Activated T-helper 17 cell treated with anti-CD3 and anti-CD28 coated beads, Interleukin-2, amount 50 U/mL, for 72 hours (primary cell): ENCODE data around the gene GBGT1. TPM values are rescaled to one million over a fixed set of nuclear protein-coding genes. Genes with fewer than 3 reads are reported as not detected.
"Not testable (repeated sequence)": the region's sequence is repeated elsewhere in the genome, so short reads cannot be mapped to it uniquely, and the experiment has no call there.

Experiments
- ATAC-seq: fragments of 150-1000 bp; cut with Tn5 transposase; replicated peaks from 2 replicates; pipeline ENCODE4 v1.10.0; 2021; ENCODE audit warnings: mild to moderate bottlenecking, moderate library complexity
- H3K27ac Mint-ChIP-seq: one replicate; pipeline ENCODE4 v1.8.0; 2022; ENCODE audit warnings: mixed read lengths
- H3K27me3 Mint-ChIP-seq: one replicate; pipeline ENCODE4 v1.8.0; 2022; ENCODE audit warnings: mixed read lengths
- H3K36me3 Mint-ChIP-seq: one replicate; pipeline ENCODE4 v1.8.0; 2022; ENCODE audit warnings: low read depth, mild to moderate bottlenecking, mixed read lengths
- H3K4me1 Mint-ChIP-seq: one replicate; pipeline ENCODE4 v1.8.0; 2022; ENCODE audit warnings: mixed read lengths
- H3K4me3 Mint-ChIP-seq: one replicate; pipeline ENCODE4 v1.8.0; 2022; ENCODE audit warnings: mild to moderate bottlenecking, mixed read lengths
- H3K9me3 Mint-ChIP-seq: one replicate; pipeline ENCODE4 v1.8.0; 2022; ENCODE audit warnings: mixed read lengths
- total RNA-seq, 2 donors: library from RNA; stranded (reverse); gene quantifications; one replicate each; pipeline ENCODE4 v1.2.3, GENCODE V29; 2022

GBGT1 gene
- 1 to 10 TPM; 2.8 to 7.2 TPM for total RNA-seq

DNA sequence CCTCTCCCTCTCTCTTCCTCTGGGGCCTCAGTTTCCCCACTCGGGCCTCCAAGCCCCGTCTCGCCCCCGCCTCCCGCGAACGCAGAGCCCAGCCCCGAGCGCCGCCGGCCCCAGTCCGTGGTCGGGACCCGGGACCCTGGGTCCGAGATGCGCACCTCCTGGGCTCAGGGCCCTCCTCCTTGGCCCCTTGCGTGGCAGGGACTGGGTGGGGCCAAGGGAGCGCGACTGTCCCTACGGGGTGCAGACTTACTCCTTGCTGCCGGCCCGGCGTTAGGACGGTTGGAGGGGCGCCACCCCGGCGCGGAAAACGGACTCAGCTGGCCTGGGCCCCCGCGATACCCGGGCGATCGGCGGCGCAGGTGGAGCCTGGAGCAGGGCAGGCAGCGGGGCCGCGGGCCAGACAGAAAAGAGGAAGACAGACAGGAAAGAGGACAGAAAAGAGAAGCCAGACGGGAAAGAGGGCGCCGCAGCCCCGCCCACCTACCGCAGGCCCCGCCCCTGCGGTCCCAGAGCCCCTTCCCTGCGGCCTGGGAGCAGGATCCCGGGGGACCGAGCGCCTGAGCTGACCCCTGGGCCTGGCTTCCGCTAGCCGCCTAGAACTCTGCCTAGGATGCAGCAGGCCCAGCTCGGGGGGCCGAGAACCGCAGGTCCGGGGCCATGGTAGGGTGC is at the start of gene GBGT1:
Gene GBGT1, minus strand, starts transcription at position 411 of the 669 bp plus-strand sequence. CDS start 1,502 bp downstream, outside the sequence.
- peak within 1 kb of the TSS; percentile 60 for H3K4me3 Mint-ChIP-seq
- no peaks in the 10 kb centered on the region for H3K36me3 Mint-ChIP-seq
- H3K27me3 Mint-ChIP-seq, result no peaks in the 10 kb centered on the region
- no peaks in the 10 kb centered on the region for H3K9me3 Mint-ChIP-seq
- H3K27ac Mint-ChIP-seq, result no peak within 1 kb of the TSS
- peaks cover 9% of the 10 kb centered on the region for H3K4me1 Mint-ChIP-seq
- peak; percentile 78 for ATAC-seq

DNA sequence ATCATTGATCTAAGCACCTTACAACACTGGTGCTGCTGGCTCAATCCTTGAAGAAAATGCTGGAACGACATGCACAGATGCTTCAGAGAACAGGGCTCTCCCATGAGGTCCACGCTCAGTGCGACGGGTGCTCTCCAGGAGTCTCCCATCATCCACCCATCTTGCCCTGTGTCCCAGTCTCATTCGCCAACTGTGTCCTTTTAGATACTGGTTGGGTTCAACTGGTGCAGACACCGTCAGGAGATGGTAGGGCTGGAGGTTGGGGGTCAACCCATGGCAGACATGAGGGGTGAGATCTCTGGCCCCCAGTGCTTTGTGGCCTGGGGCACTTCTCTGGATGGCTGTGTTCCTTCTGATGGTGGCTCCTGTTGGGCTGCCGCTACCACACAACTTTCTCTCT is 46.9 kb upstream of the GBGT1 start:
- no peak for ATAC-seq
- H3K36me3 Mint-ChIP-seq, result no peaks in the 10 kb centered on the region
- H3K9me3 Mint-ChIP-seq, result no peaks in the 10 kb centered on the region
- no peak overlapping the region for H3K4me3 Mint-ChIP-seq
- H3K4me1 Mint-ChIP-seq, result no peaks in the 10 kb centered on the region
- peaks cover 41% of the 10 kb centered on the region for H3K27me3 Mint-ChIP-seq
- no peak overlapping the region for H3K27ac Mint-ChIP-seq

DNA sequence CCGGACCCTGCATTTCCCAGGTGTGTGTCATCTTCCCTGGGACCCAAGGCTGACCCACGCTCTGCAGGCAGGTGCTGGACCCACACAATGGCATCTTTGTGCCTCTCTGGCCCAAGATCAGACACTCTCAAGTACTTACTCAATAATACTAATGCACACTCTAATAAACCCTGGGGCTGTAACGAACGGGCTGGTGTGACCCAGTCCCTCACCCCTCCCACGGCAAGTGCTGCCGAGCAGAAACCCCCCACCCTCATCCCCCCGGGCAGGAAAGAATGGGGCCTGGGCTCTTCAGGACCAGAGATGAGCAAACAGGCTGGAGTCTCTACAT is 46.5 kb upstream of the GBGT1 start:
- H3K36me3 Mint-ChIP-seq, result no peaks in the 10 kb centered on the region
- H3K4me3 Mint-ChIP-seq, result no peak overlapping the region
- H3K4me1 Mint-ChIP-seq, result no peaks in the 10 kb centered on the region
- no peaks in the 10 kb centered on the region for H3K9me3 Mint-ChIP-seq
- ATAC-seq, result no peak
- no peak overlapping the region for H3K27ac Mint-ChIP-seq
- peaks cover 38% of the 10 kb centered on the region for H3K27me3 Mint-ChIP-seq

DNA sequence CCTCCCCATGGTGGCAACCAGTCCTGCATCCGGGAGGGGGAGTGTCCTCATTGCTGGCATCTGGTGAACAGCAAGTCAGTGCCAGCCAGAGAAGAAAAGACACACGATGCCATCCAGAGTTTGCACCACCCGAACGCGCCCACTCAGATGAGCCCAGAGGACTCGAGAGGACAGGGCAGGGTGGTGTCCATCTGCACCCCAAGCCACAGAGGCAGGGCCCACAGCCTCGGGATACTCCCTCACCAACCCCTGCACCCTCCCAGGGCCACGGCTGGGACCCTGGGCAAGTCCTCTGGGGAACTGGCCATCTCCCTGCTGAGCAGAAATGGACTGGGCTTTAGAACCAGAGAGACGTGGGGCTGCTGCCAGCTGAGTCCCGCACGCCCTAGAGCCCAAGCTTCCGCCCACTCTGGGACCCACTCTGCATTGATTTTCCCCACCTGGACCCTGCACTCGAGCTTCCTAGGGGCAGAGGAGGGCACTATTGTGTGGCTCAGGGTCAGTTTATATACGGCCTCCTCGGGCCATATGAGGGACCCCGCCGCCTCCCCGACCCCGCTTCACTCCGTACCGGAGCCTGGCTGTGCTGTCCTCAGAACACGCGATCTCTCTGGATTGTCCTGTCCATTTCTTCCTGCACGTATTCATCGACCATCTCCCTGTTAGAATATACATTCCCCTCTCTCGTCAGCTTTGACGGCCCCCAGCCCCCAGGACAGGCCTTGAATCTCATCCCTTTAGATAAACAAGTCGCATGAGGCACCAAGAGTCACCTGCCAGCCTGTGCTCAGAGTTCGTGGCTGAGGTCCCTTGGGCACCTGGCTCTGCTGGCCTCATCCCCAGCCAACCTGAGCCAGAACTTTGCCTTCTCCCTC is 45.9 kb upstream of the GBGT1 start:
- not testable (repeated sequence) for H3K27ac Mint-ChIP-seq, ATAC-seq, H3K4me1 Mint-ChIP-seq, H3K4me3 Mint-ChIP-seq, H3K9me3 Mint-ChIP-seq, H3K36me3 Mint-ChIP-seq
- H3K27me3 Mint-ChIP-seq, result peaks cover 35% of the 10 kb centered on the region

DNA sequence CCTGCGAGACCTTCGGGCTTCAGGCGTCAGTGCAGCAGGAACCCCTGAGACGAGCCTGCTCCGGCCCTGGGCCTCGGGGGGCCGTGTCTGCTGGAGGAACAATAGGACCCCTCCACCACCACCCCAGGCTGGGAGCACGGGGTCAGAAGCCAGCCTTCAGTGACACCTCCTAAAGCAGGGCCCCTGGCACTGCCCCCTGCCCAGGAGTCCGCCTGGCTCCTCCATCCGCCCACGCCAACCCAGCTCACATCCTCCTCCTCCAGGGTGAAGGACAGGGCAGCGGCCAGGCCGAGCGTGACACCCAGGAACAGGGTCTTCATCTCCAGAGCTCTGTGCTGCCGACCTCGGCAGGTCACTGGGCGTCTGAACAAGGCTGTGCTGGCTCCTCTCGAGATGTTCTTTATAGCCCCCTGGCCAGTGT is 45.2 kb upstream of the GBGT1 start, which contains the start of gene OBP2B:
Gene OBP2B, minus strand, starts transcription at position 371 of the 421 bp plus-strand sequence. Its CDS starts 51 bp downstream, at position 320.
- ATAC-seq, H3K4me3 Mint-ChIP-seq, H3K9me3 Mint-ChIP-seq, H3K27ac Mint-ChIP-seq, H3K4me1 Mint-ChIP-seq, H3K36me3 Mint-ChIP-seq: not testable (repeated sequence)
- H3K27me3 Mint-ChIP-seq, result peaks cover 32% of the 10 kb centered on the region

DNA sequence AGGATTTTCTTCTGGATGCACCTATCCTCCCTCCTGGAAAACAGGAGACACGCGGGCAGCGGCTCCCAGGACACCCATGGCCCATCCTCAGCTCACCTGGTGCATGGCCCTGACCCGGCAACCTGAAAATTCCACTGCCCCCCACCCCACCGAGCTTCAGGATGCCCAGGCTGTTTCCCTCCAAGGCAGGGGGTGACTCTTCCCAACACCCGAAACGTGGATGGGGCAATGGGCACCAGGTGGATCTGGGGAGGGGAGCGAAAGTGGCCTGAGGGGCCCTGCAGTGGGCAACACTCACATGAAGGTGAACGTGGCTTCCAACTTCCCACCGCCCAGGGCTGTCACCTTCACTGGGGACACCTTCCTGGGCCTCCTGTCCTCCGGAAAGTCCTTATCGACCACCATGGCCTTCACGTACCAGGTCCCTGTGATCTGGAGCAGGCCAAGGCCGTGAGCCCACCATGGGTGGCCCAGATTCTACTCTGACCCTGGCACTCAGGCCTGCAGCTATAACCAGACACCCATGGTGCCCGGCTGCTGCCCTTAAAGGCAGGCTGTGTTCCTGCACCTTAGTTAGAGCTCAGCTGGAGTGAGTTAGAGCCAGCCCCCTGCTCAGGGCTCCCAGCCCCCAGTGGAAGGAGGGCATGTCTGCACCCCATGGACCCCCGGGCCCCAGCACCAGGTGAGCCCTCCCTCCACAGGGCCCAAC is 44.6 kb upstream of the GBGT1 start:
- not testable (repeated sequence) for H3K27ac Mint-ChIP-seq, H3K4me3 Mint-ChIP-seq, H3K4me1 Mint-ChIP-seq, H3K36me3 Mint-ChIP-seq, ATAC-seq, H3K9me3 Mint-ChIP-seq
- H3K27me3 Mint-ChIP-seq, result peaks cover 29% of the 10 kb centered on the region

DNA sequence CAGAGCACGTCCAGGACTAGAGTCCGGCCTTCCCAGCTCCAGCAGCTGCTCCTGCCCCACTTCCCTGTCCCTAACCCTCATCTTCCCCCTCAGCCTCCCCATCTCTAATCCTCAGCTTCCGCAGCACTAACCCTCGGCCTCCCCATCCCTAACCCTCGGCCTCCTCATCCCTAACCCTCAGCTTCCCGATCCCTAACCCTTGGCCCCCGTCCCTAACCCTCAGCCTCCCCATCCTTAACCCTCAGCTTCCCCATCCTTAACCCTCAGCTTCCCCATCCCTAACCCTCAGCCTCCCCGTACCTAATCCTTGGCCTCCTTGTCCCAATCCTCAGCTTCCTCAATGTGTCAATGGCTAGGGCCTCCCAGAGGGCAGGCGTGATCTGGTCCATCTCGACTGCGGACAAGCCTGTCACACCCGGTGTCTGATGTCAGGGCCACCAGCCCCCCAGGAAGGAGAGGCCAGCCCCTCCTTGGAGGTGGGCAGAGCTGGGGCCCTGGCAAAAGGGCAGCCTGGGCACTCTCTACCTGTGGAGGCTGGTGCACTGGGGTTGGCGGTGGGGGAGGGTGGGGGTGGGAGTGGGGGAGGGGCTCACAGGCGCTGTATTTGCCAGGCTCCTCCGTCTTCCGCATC is 43.9 kb upstream of the GBGT1 start:
- H3K36me3 Mint-ChIP-seq, result no peaks in the 10 kb centered on the region
- peaks cover 29% of the 10 kb centered on the region for H3K27me3 Mint-ChIP-seq
- H3K9me3 Mint-ChIP-seq, result no peaks in the 10 kb centered on the region
- no peak for ATAC-seq
- no peak overlapping the region for H3K4me3 Mint-ChIP-seq
- H3K27ac Mint-ChIP-seq, result no peak overlapping the region
- no peaks in the 10 kb centered on the region for H3K4me1 Mint-ChIP-seq

DNA sequence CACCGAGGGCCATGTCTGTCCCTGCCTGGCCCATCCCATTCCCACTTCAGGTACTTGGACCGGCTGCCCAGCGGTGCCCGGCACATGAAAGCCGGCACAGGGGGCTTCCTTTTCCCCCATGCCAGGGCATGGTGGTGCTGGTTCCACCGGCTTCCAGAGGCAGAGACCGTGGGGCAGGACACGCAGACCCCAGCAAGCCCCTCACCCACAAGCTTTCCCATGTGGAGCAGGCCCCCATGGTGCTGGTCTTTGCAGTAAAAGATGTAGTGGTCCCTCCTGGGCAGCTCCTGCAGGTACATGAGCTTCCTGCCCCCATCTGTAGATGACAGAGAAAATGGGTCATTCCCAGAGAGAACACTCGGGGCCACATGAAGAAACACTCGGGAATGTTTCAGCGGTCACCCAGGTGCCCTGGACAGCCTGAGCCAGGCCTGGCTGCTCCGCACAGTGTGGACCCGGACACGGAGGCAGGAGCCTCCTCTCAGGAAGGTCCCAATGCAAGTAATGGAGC is 43.4 kb upstream of the GBGT1 start:
- no peaks in the 10 kb centered on the region for H3K4me1 Mint-ChIP-seq
- peaks cover 29% of the 10 kb centered on the region for H3K27me3 Mint-ChIP-seq
- H3K36me3 Mint-ChIP-seq, result no peaks in the 10 kb centered on the region
- H3K27ac Mint-ChIP-seq, result no peak overlapping the region
- no peaks in the 10 kb centered on the region for H3K9me3 Mint-ChIP-seq
- no peak for ATAC-seq
- H3K4me3 Mint-ChIP-seq, result no peak overlapping the region

DNA sequence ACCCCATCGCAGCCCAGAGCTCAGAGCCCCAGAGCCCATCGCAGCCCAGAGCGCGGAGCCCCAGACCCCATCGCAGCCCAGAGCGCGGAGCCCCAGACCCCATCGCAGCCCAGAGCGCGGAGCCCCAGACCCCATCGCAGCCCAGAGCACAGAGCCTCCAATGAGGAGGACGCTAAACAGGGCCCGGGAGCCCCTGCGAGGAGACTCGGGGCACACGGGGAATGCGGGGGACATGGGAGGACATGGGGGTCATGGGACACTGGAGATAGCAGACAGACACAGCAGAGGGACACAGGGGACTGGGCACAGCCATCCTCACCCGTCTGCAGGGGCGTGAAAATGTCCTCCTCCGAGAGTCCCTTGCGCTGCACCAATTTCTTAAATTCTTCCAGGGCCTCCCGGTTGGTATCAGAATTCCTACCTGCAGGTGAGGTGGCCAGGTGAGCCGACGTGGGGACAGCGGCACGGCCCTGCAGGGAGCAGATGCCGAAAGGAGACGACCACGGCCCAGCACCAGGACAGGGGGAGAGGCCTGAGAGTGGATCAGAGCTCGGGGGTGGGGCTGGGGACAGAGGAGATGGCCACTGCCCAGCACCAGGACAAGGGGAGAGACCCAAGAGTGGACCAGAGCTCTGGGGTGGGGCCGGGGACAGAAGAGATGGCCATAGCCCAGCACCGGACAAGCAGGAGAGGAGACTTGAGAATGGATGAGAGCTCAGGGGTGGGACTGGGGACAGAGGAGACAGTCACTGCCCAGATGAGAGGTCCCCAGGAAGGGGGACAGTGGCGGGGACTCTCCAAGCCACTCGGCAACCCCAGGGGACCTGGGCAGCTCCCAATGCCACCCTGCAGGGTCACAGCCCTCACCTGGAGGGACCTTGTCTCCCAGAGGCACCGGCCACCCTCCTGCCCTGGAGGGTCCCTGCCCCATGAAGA is 42.5 kb upstream of the GBGT1 start:
- Mint-ChIP-seq H3K27me3 (peaks cover 26% of the 10 kb centered on the region), H3K27ac (no peak overlapping the region), H3K36me3 (no peaks in the 10 kb centered on the region), H3K4me1 (no peaks in the 10 kb centered on the region), H3K4me3 (no peak overlapping the region), H3K9me3 (no peaks in the 10 kb centered on the region)
- ATAC-seq, result no peak

DNA sequence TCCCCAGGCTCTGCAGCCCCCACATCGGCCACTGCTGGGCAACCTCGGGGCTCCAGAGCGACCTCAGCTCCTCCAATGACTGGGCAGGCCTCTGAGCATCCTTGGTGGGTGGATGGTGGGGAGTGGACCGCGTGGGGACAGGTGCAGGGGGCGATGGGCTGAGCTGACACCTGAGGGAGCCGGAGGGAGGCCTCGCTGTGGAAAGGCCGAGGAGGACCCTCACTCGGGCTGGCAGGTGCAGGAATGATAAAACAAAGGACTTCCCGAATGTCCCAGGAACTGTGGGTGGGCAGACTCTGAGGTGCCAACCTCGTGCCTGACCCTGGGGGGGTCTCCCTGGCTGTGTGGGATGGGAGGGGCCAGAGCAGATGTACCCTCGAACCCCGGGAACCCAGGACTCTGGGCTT is 41.8 kb upstream of the GBGT1 start:
- not testable (repeated sequence) for H3K9me3 Mint-ChIP-seq, H3K36me3 Mint-ChIP-seq, H3K4me3 Mint-ChIP-seq, ATAC-seq, H3K27ac Mint-ChIP-seq, H3K4me1 Mint-ChIP-seq
- H3K27me3 Mint-ChIP-seq, result peaks cover 21% of the 10 kb centered on the region

DNA sequence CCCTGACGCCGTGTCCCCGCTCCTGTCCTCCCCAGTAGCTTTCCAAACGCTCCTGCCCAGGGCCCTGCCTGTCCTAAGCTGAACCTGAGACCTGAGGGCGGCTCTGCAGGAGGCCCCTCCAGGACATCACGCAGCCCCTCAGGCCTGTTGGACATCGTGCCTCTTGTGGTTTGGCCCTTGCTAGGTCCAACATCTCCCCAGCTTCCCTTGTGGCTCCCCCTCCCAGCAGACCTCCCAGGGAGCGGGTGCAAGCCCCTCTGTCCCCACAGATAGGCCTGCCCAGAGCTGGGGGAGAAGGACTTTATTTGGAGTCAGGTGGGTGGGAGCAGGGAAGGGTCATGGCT is 41.3 kb upstream of the GBGT1 start:
- ATAC-seq, result no peak
- no peaks in the 10 kb centered on the region for H3K36me3 Mint-ChIP-seq
- H3K4me1 Mint-ChIP-seq, result no peaks in the 10 kb centered on the region
- H3K4me3 Mint-ChIP-seq, result no peak overlapping the region
- H3K27me3 Mint-ChIP-seq, result peaks cover 16% of the 10 kb centered on the region
- H3K27ac Mint-ChIP-seq, result no peak overlapping the region
- H3K9me3 Mint-ChIP-seq, result no peaks in the 10 kb centered on the region

DNA sequence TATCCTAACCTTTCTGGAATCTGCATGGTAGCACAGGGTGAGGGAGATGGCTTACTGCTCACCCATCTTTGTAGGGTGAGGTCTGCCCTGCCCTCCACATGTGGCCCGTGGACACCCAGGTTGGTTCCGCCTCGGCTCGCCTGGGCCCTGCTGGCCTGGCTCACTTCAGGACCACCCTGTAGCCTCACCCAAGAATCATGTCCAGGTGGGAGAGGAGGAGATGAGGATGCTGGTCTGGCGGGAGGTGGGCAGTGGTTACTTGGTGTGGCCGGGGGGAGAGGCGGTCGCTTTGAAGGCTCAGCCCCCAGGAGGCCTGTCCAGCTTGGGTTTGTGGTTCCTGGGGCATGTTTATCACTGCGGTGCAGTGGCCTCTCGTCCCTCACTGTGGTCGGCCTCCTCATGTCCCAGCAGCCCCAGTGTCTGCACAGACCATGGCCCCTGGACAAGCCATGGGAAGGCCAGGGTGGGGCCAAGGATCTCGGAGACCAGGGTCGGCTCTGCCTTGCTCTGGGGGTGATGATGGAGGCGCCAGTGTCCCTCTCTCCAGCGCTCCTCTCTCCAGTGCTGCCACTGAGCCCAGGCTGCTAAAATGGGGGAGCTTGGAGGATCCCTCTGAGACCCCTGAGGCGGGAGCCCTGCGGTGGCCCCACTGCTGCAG is 40.8 kb upstream of the GBGT1 start:
- H3K9me3 Mint-ChIP-seq, result no peaks in the 10 kb centered on the region
- no peak overlapping the region for H3K27ac Mint-ChIP-seq
- peaks cover 12% of the 10 kb centered on the region for H3K27me3 Mint-ChIP-seq
- ATAC-seq, result no peak
- H3K4me3 Mint-ChIP-seq, result no peak overlapping the region
- no peaks in the 10 kb centered on the region for H3K36me3 Mint-ChIP-seq
- H3K4me1 Mint-ChIP-seq, result no peaks in the 10 kb centered on the region

DNA sequence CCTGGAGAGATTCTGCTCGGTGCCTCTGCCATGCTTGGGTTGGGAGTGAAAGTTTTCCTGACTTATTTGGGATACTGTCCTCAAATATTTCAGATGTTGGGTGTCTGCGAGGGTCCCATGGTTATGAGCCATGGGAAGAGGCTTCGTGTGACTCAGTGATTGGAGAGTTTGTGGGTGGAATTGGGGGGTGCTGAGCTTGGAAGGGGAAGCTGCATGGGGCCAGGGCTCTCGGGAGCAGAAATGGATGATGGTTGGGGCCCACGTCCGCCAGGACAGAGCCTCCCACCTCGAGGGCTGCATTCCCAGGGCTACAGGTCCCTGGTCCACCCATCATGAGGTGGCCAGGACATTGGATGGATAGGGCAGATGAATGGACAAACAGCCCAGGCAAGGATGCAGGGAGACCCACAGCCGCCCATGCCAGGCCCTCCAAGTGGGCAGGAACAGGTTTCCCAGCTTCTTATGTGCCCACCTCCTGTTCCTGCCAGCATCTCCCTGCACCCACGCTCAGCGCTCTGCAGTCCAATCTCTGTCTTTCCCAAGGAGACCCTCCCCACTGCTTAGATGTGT is 39.9 kb upstream of the GBGT1 start:
- Mint-ChIP-seq H3K4me1 (no peaks in the 10 kb centered on the region), H3K27ac (no peak overlapping the region), H3K36me3 (no peaks in the 10 kb centered on the region), H3K27me3 (peaks cover 12% of the 10 kb centered on the region), H3K4me3 (no peak overlapping the region), H3K9me3 (no peaks in the 10 kb centered on the region)
- ATAC-seq, result no peak
